CD1c-positive myeloid dendritic cell (primary cell): ENCODE results near the gene SLC2A2.
"Not testable (repeated sequence)": the region's sequence is repeated elsewhere in the genome, so short reads cannot be mapped to it uniquely, and the experiment has no call there.

Source experiments
- DNase-seq: peaks from one replicate; pipeline ENCODE4 v3.0.0-alpha.2; 2016; ENCODE audit errors: extremely low spot score

Gene SLC2A2

GRCh38 chr3:170988378-170988777 is 38.1 kb downstream of the SLC2A2 start:
- DNase-seq = no peak

DNA sequence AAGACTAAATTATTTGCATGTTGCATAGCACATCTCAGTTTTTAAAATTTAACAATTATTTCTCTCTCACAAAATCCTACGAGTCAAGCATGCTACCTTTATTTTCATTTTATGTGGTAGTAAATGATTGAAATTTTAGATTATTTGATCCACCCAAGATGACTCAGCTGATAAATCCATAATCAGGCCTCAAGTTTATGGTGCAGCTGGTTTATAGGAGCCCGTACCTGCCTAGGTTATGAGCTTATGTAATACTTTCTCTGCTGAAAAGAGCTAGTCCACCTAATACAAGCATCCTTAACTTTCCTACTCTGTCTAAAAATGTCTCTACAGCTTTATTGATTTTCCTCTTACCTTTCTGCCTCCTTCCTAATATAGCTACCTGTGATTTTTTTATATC is 41.2 kb downstream of the SLC2A2 start:
- DNase-seq = no peak

- no peak for DNase-seq
These were observed 43.8 kb downstream of the SLC2A2 start for GRCh38 chr3:170982733-170983132.

DNA sequence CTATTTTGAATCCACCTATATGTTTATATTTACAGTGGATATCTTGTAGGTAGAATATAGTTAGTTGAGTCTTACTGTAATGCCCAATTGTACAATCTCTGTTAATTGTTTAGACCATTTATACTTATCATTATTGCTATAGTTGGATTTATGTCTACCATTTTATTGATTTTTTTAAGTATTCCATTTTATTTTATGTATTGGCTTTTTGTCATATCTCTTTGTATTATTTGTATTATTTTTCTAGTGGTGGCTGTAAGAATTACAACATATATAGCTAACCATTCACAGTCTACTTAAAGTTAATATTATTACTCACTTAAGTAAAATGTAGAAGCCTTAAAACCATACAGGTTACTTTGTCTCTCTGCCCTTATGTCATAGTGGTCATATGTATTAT is 46.1 kb downstream of the SLC2A2 start:
- no peak for DNase-seq

GRCh38 chr3:170977949-170978745 is 48.4 kb downstream of the SLC2A2 start:
- no peak for DNase-seq

DNA sequence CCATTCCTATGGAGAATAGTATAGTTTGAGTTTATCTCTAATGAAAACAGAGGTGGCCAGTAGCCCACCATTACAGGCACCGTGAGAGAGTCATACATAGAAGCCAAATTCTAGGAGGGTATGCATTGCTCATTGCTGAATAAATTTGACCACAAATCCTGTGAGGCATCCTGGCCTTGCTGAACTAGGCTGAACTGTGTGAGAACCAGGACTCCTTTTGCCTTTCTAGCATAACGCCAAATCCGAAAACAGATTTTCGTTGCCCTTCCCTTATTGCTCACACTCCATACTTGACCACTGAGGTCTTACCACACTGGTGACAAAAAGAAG is 50.4 kb downstream of the SLC2A2 start:
- no peak for DNase-seq

GRCh38 chr3:170975283-170976189 is 51.0 kb downstream of the SLC2A2 start:
- DNase-seq = no peak

GRCh38 chr3:170974872-170975271 is 51.6 kb downstream of the SLC2A2 start:
- no peak for DNase-seq

GRCh38 chr3:170972917-170973316 is 53.6 kb downstream of the SLC2A2 start:
- not testable (repeated sequence) for DNase-seq

GRCh38 chr3:170967126-170967525 is 59.4 kb downstream of the SLC2A2 start:
- DNase-seq = no peak

DNA sequence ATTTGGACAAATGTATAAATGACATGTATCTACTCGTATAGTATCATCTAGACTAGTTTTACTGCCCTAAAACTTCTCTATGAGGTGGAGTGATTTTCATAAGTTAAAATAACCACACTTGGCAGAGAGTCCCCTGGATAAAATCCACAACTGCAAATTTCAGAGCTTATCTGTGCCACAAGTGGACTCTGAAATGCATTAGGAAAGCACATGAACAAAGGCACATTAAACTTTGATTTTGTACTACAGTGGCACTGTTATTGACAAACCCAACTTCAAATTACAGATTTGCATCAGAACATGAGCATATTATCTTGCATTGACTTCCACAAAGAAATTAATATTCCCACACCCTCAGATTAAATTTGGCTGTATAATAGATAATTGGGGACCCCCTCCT is 60.0 kb downstream of the SLC2A2 start:
- no peak for DNase-seq

GRCh38 chr3:170962411-170962810 is 64.1 kb downstream of the SLC2A2 start:
- no peak for DNase-seq

GRCh38 chr3:170961616-170962400 is 64.7 kb downstream of the SLC2A2 start:
- peak; percentile 26 for DNase-seq

GRCh38 chr3:170959457-170959856 is 67.1 kb downstream of the SLC2A2 start:
- no peak for DNase-seq

DNA sequence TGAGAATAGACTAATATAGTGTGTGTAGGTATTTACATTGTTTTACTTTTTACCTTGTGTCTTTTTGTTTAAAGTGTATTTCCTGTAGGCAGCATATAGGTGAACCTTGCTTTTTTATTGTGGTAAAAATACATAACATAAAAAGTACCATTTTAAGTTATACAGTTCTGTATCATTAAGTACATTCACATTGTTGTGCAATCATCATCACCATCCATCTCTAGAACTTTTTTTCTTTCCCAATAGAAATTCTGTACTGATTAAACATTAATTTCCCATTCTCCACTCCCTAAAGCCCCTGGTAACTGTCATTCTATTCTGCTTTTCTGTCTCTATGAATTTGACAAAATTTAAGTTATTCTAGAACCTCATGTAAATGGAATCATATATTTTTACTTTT is 69.9 kb downstream of the SLC2A2 start:
- no peak for DNase-seq

- no peak for DNase-seq
These were observed 72.8 kb downstream of the SLC2A2 start for GRCh38 chr3:170953736-170954135.

DNA sequence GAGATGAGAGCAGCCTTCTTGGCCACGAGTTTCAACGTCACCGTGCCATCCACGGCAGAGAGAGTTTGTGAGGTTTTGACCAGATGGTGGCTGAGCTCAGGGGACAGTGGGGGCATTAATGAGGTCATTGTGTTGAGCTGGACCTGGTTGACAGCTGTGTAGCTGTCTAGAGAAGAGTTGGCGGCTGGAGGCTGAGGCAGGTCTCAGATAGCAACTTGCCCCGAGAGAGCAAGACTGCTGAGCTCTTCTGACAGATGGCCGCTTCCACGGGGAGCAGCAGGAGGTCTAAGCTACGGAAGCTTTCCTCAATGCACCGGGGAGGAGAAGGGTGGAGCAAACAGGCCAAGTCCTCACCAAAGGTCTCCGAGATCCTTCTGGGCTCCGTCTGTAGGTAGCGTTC is 73.3 kb downstream of the SLC2A2 start:
- no peak for DNase-seq

GRCh38 chr3:170949211-170949610 is 77.3 kb downstream of the SLC2A2 start:
- DNase-seq = no peak

DNA sequence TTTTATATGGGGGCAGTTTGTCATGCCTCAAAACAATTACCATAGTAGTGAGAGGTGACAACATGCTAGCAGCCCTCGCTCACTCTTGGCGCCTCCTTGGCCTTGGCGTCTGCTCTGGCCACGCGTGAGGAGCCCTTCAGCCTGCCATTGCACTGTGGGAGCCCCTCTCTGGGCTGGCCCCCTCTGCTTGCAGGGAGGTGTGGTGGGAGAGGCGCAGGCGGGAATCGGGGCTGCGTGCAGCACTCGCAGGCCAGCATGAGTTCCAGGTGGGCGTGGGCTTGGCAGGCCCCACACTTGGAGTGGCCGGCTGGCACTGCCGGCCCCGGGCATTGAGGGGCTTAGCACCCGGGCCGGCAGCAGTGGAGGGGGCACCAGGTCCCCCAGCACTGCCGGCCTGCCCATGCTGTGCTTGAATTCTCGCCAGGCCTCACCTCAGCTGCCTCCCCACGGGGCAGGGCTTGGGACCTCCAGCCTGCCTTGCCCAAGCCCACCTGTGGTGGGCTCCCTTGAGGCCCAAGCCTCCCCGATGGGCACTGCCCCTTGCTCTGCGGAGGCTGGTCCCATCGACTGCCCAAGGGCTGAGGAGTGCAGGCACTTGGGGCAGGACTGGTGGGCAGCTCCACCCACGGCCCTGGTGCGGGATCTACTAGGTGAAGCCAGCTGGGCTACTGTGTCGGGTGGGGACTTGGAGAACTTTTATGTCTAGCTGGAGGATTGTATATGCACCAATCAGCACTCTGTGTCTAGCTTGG is 79.3 kb downstream of the SLC2A2 start:
- no peak for DNase-seq
